Ishikawa (cell line): ENCODE results near the gene GZMM.

ENCODE experiments used
- CEBPB ChIP-seq: IDR thresholded peaks from 2 replicates; pipeline ENCODE4 v1.6.1; 2012
- CREB1 ChIP-seq: IDR thresholded peaks from 2 replicates; pipeline ENCODE4 v1.6.1; 2012; ENCODE audit warnings: low read depth
- EGR1 ChIP-seq: IDR thresholded peaks from 2 replicates; pipeline ENCODE4 v1.6.1; 2012
- EP300 ChIP-seq: IDR thresholded peaks from 2 replicates; pipeline ENCODE4 v1.6.1; 2012; ENCODE audit warnings: borderline replicate concordance
- FOXM1 ChIP-seq: IDR thresholded peaks from 2 replicates; pipeline ENCODE4 v1.6.1; 2012; ENCODE audit warnings: low read depth, borderline replicate concordance
- NFIC ChIP-seq: IDR thresholded peaks from 2 replicates; pipeline ENCODE4 v1.6.1; 2012
- RAD21 ChIP-seq: IDR thresholded peaks from 2 replicates; pipeline ENCODE4 v1.6.1; 2012; ENCODE audit warnings: low read depth
- TAF1 ChIP-seq: IDR thresholded peaks from 2 replicates; pipeline ENCODE4 v1.6.1; 2012; ENCODE audit warnings: low read depth, mild to moderate bottlenecking
- TCF12 ChIP-seq: IDR thresholded peaks from 2 replicates; pipeline ENCODE4 v1.6.1; 2012; ENCODE audit warnings: low read depth
- TEAD4 ChIP-seq: IDR thresholded peaks from 2 replicates; pipeline ENCODE4 v1.6.1; 2012
- YY1 ChIP-seq: IDR thresholded peaks from 2 replicates; pipeline ENCODE4 v1.6.1; 2012; ENCODE audit warnings: low read depth
- ZBTB7A ChIP-seq: IDR thresholded peaks from 2 replicates; pipeline ENCODE4 v1.6.1; 2012; ENCODE audit warnings: low read depth
- TF ChIP-seq, protein P1 (sequence below): IDR thresholded peaks from 2 replicates; pipeline ENCODE4 v1.6.1; 2012
- TF ChIP-seq, protein P2 (sequence below): IDR thresholded peaks from 2 replicates; pipeline ENCODE4 v1.6.1; 2012
- TF ChIP-seq, protein P3 (sequence below): IDR thresholded peaks from 2 replicates; pipeline ENCODE4 v1.6.1; 2012; ENCODE audit warnings: low read depth, mild to moderate bottlenecking

Gene GZMM

DNA sequence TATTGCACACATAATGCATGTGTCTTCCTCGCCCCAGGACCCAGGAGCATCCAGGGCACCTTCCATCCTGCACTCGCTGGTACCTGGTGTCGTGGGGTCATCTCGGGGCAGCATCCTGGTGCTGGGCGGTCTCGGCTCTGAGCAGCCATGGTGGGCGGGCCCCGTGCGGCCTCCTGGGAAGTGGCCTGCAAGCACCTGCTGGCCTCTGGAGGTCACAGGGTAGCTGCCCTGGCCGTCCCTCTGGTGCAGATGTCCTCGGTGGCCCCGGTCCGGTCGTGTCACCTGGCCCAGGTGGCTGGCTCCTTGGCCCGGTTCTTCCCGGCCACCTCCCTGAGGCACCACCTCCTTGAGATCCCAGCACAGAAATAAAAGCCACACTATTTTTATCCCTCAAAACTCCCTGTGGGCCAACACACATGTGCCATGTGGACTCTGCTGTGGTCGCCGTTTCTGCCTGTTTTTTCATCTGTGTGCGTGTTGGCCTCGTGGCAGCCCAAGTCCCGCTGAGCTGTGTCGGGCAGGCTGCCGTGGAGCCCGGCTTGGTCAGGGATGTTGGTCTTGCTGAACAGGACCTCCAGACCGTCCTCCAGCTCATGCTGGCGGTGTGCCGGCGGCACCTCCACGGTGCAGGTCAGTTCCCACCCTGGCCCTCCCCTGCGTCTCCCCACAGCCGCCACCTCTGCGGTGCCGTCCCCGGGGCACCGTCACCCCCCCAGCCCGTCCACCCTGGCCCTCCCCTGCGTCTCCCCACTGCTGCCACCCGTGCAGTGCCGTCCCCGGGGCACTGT lies 5.0 kb upstream of the GZMM start:
- TF ChIP-seq, protein P1, sequence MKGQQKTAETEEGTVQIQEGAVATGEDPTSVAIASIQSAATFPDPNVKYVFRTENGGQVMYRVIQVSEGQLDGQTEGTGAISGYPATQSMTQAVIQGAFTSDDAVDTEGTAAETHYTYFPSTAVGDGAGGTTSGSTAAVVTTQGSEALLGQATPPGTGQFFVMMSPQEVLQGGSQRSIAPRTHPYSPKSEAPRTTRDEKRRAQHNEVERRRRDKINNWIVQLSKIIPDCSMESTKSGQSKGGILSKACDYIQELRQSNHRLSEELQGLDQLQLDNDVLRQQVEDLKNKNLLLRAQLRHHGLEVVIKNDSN = no peak
- TF ChIP-seq EP300 (no peak), YY1 (no peak), ZBTB7A (no peak)
- TF ChIP-seq, protein P2, sequence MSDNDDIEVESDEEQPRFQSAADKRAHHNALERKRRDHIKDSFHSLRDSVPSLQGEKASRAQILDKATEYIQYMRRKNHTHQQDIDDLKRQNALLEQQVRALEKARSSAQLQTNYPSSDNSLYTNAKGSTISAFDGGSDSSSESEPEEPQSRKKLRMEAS = no peak
- TF ChIP-seq, protein P3, sequence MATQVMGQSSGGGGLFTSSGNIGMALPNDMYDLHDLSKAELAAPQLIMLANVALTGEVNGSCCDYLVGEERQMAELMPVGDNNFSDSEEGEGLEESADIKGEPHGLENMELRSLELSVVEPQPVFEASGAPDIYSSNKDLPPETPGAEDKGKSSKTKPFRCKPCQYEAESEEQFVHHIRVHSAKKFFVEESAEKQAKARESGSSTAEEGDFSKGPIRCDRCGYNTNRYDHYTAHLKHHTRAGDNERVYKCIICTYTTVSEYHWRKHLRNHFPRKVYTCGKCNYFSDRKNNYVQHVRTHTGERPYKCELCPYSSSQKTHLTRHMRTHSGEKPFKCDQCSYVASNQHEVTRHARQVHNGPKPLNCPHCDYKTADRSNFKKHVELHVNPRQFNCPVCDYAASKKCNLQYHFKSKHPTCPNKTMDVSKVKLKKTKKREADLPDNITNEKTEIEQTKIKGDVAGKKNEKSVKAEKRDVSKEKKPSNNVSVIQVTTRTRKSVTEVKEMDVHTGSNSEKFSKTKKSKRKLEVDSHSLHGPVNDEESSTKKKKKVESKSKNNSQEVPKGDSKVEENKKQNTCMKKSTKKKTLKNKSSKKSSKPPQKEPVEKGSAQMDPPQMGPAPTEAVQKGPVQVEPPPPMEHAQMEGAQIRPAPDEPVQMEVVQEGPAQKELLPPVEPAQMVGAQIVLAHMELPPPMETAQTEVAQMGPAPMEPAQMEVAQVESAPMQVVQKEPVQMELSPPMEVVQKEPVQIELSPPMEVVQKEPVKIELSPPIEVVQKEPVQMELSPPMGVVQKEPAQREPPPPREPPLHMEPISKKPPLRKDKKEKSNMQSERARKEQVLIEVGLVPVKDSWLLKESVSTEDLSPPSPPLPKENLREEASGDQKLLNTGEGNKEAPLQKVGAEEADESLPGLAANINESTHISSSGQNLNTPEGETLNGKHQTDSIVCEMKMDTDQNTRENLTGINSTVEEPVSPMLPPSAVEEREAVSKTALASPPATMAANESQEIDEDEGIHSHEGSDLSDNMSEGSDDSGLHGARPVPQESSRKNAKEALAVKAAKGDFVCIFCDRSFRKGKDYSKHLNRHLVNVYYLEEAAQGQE = no peak

DNA sequence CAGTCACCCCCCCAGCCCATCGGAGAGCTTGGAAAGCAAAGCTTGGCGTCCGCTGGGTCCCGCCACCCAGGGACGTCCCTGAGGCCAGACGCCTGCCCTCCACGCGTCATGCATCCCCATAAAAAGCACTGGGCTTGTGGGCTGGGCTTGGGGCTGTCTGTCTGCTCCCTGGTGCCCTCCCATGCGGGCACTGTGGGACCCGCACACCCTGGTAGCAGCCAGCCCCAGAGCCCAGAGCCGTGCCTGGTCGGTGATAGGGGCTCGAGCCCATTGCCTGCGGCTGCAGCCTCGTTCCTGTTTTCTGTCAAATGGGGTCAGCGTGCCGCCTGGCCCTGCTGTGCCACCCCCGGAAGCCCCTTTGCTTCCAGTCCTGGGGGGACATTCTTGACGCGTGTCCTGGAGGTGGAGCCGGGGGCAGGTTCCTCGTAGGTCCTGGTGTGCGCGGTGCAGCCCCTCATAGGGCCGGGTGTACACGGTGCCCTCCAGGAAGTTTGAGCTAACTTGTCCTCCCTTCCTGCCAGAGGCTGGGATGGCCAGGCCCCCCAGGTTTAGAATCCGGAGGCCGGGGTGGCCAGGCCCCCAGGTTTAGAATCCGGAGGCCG lies 4.3 kb upstream of the GZMM start:
- TF ChIP-seq EP300 (no peak), TAF1 (no peak), TEAD4 (no peak), ZBTB7A (no peak), CREB1 (no peak), CEBPB (no peak), TCF12 (no peak), RAD21 (no peak), YY1 (no peak), FOXM1 (no peak), EGR1 (no peak), NFIC (no peak)
- TF ChIP-seq, protein P3 = no peak
- TF ChIP-seq, protein P2 = no peak
- TF ChIP-seq, protein P1 = no peak

DNA sequence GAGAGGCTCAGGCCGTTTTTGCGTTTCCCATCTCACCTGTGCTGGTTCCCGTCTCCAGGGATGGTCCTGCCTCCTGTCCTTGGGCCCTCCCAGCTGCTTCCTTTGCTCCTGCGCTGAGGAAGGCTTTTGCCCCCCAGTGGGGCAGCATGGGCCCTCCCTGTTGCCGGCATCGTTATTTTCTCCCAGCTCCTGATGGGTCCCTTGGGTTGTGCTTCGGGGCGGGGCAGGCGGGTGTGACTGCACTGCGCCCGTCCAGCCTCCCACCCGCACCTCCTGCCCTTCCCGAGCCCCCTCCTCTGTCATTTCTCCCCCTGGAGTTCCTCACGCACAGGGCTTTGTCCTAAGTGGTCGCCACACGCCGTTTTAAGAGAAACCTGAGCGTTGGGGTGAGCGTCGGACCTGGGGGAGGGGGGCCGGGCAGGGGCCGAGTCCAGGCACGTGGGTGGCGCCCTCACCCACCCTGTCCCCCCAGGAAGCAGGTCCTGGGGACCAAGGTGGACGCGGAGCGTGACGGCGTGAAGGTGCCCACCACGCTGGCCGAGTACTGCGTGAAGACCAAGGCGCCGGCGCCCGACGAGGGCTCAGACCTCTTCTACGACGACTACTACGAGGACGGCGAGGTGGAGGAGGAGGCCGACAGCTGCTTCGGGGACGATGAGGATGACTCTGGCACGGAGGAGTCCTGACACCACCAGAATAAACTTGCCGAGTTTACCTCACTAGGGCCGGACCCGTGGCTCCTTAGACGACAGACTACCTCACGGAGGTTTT lies 2.8 kb upstream of the GZMM start:
- no peak for TF ChIP-seq RAD21
- no peak for TF ChIP-seq TCF12
- TF ChIP-seq CREB1 = no peak
- TF ChIP-seq, protein P3 = no peak
- TF ChIP-seq TAF1 = no peak
- TF ChIP-seq EGR1 = no peak
- TF ChIP-seq, protein P1 = no peak
- TF ChIP-seq, protein P2 = no peak
- TF ChIP-seq FOXM1 = no peak
- TF ChIP-seq ZBTB7A = no peak
